Erythroblast (primary cell): ENCODE results near the gene TTC29.

Experiments used
- GATA1 ChIP-seq: IDR thresholded peaks from 2 replicates; pipeline ENCODE4 v1.6.1; 2011; ENCODE audit warnings: low read depth, mild to moderate bottlenecking, control low read depth, low read length, moderate library complexity
- POLR2A ChIP-seq: IDR thresholded peaks from 2 replicates; pipeline ENCODE4 v1.6.1; 2011; ENCODE audit warnings: mild to moderate bottlenecking, low read length

- TF ChIP-seq POLR2A, result no peak
- TF ChIP-seq GATA1, result no peak
Observed at GRCh38 chr4:146833530-146833929, 112.1 kb downstream of the TTC29 start.
